ENCODE data around the gene LAMA2.

Gene LAMA2

DNA sequence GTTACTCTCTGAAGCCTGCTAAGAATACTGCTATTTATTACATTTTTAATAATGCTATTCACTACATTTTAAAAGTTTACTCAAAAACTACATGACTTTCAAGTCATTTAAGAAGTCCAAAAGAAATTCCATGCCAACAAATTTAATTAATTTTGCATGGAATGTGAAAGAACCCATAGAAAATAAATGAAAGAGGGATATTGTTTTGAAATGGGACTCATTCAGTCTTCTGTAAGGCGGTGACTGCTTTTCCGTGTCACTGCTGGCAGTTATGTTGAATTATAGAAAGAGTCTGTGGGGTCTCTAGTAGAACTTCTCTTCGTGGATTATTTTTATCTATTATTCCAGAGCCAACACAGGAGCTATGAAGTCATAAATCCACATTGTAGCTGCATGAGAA is 211.2 kb downstream of the LAMA2 start:
- no peak overlapping the region for H3K9ac ChIP-seq (ENCODE audit: low read length)
- no peaks in the 10 kb centered on the region for H3K4me1 ChIP-seq (ENCODE audit: insufficient read depth, low read length)
- H3K36me3 ChIP-seq (ENCODE audit: insufficient read depth, low read length): no peaks in the 10 kb centered on the region
- no peaks in the 10 kb centered on the region for H3K9me3 ChIP-seq (ENCODE audit: low read length)
- H3K4me3 ChIP-seq (ENCODE audit: low read depth in 1 of 2, low read length in 2 of 2): no peak overlapping the region
- no peaks in the 10 kb centered on the region for H3K27me3 ChIP-seq (ENCODE audit: control insufficient read depth in 1 of 2, insufficient read depth in 2 of 2, low read length in 2 of 2)
- H3K27ac ChIP-seq (ENCODE audit: low read depth, low read length): no peak overlapping the region

DNA sequence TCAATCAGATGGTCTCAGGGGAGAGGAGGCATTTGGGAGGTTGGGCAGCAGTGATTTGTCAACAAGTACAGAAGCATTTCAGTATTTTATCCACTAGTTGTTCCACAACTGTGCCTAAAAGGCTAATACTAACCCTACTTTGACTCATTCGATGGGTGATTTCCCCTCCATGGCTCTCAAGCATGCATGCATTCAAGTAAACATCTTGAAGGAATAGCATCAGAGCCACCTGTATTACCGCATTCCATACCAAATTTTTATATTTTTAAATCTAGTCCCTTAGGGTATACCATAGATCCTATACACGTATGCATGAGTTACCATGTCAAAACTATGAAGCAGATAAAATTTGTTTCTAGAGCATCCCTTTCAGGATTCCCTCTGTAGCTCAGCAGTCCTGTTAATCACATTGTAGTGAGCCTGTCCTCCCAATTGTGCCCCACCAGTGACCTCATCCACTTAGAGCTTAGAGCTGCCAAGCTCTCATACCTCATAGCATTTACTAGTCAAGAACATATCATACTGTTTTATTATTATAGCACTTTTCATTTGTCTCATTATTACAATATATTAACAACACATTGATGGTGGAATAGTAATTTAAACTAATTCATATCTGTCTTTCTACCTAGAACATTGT is 213.8 kb downstream of the LAMA2 start:
- no peak overlapping the region for H3K4me3 ChIP-seq (ENCODE audit: low read depth in 1 of 2, low read length in 2 of 2)
- H3K27me3 ChIP-seq (ENCODE audit: control insufficient read depth in 1 of 2, insufficient read depth in 2 of 2, low read length in 2 of 2): no peaks in the 10 kb centered on the region
- H3K4me1 ChIP-seq (ENCODE audit: insufficient read depth, low read length): no peaks in the 10 kb centered on the region
- no peaks in the 10 kb centered on the region for H3K36me3 ChIP-seq (ENCODE audit: insufficient read depth, low read length)
- H3K9ac ChIP-seq (ENCODE audit: low read length): no peak overlapping the region
- no peak overlapping the region for H3K27ac ChIP-seq (ENCODE audit: low read depth, low read length)
- no peaks in the 10 kb centered on the region for H3K9me3 ChIP-seq (ENCODE audit: low read length)

DNA sequence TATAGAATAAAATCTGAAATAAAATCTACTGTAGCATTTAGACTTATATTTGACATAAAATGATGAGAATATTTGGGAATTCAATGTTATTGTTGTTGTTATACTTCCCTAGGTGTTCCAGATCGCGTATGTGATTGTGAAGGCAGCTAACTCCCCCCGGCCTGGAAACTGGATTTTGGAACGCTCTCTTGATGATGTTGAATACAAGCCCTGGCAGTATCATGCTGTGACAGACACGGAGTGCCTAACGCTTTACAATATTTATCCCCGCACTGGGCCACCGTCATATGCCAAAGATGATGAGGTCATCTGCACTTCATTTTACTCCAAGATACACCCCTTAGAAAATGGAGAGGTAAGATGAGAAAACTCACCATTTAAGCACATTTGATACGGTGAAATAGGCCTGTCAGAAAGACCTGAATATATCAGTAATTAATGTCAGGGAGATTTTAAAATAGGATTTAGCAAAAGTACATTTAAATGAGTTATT is 215.2 kb downstream of the LAMA2 start:
- no peaks in the 10 kb centered on the region for H3K27me3 ChIP-seq (ENCODE audit: control insufficient read depth in 1 of 2, insufficient read depth in 2 of 2, low read length in 2 of 2)
- H3K27ac ChIP-seq (ENCODE audit: low read depth, low read length): no peak overlapping the region
- no peaks in the 10 kb centered on the region for H3K9me3 ChIP-seq (ENCODE audit: low read length)
- no peak overlapping the region for H3K4me3 ChIP-seq (ENCODE audit: low read depth in 1 of 2, low read length in 2 of 2)
- H3K4me1 ChIP-seq (ENCODE audit: insufficient read depth, low read length): no peaks in the 10 kb centered on the region
- no peaks in the 10 kb centered on the region for H3K36me3 ChIP-seq (ENCODE audit: insufficient read depth, low read length)
- H3K9ac ChIP-seq (ENCODE audit: low read length): no peak overlapping the region

DNA sequence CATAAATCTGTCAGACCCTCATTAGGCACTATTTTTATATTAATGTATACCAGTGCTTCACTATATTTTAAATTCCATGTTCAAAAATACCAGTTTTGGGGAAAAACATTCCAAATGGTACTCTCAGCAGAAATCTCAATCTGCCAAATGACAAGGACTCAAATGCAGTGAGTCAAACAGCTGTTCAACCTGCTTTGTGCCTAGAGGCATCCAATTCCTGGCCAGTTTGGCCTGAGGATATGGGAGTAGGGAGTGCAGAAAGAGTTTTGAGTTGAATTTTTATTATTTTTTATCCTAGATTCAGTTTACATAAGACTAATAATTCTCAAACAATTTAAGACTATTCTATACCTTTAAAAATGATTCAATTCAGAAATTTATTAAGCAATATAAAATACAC is 216.8 kb downstream of the LAMA2 start:
- Histone ChIP-seq H3K27me3 (ENCODE audit: control insufficient read depth in 1 of 2, insufficient read depth in 2 of 2, low read length in 2 of 2) (no peaks in the 10 kb centered on the region), H3K4me3 (ENCODE audit: low read depth in 1 of 2, low read length in 2 of 2) (no peak overlapping the region), H3K27ac (ENCODE audit: low read depth, low read length) (no peak overlapping the region), H3K4me1 (ENCODE audit: insufficient read depth, low read length) (no peaks in the 10 kb centered on the region), H3K36me3 (ENCODE audit: insufficient read depth, low read length) (no peaks in the 10 kb centered on the region), H3K9ac (ENCODE audit: low read length) (no peak overlapping the region), H3K9me3 (ENCODE audit: low read length) (no peaks in the 10 kb centered on the region)

DNA sequence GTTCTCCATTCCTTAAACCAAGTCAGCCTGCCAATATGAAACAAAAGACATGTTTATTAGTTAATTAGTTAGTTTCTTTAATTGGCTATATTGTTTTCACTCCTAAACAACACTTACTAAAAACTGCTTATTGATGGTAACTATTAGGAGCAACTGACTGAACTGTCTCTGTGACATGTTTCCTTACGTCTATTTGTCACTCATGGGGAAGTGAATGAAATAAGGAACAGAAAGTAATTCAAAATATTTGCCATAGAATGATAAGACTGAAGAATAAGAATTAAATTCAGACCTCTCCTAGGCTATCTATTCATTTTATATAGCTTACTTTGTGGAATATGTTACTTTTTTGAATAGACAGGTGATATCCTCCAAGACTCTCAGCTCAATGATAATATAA is 217.2 kb downstream of the LAMA2 start:
- Histone ChIP-seq H3K4me1 (ENCODE audit: insufficient read depth, low read length) (no peaks in the 10 kb centered on the region), H3K9me3 (ENCODE audit: low read length) (no peaks in the 10 kb centered on the region), H3K36me3 (ENCODE audit: insufficient read depth, low read length) (no peaks in the 10 kb centered on the region), H3K4me3 (ENCODE audit: low read depth in 1 of 2, low read length in 2 of 2) (no peak overlapping the region), H3K27ac (ENCODE audit: low read depth, low read length) (no peak overlapping the region), H3K27me3 (ENCODE audit: control insufficient read depth in 1 of 2, insufficient read depth in 2 of 2, low read length in 2 of 2) (no peaks in the 10 kb centered on the region), H3K9ac (ENCODE audit: low read length) (no peak overlapping the region)

DNA sequence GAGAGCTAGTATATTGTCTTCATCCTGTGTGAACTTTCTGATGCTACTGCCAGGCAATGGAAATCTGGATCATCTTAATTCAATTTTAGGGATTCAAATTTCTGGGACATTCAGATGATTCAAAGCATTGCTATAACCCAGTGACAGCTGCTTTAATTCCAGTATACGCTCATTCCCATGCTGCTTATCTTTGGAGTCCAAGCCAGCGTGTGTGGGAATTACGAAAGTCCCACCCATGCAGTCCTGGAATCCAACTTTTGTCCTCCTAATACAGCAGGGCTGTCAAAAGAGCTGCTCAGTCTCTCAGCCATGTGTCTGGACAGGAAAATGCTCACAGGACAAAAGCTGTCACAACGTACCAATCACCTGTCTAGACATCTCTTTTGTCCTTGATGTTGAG is 219.8 kb downstream of the LAMA2 start:
- Histone ChIP-seq H3K9ac (ENCODE audit: low read length) (no peak overlapping the region), H3K36me3 (ENCODE audit: insufficient read depth, low read length) (no peaks in the 10 kb centered on the region), H3K4me3 (ENCODE audit: low read depth in 1 of 2, low read length in 2 of 2) (no peak overlapping the region), H3K27me3 (ENCODE audit: control insufficient read depth in 1 of 2, insufficient read depth in 2 of 2, low read length in 2 of 2) (no peaks in the 10 kb centered on the region), H3K9me3 (ENCODE audit: low read length) (no peaks in the 10 kb centered on the region), H3K4me1 (ENCODE audit: insufficient read depth, low read length) (no peaks in the 10 kb centered on the region), H3K27ac (ENCODE audit: low read depth, low read length) (no peak overlapping the region)

DNA sequence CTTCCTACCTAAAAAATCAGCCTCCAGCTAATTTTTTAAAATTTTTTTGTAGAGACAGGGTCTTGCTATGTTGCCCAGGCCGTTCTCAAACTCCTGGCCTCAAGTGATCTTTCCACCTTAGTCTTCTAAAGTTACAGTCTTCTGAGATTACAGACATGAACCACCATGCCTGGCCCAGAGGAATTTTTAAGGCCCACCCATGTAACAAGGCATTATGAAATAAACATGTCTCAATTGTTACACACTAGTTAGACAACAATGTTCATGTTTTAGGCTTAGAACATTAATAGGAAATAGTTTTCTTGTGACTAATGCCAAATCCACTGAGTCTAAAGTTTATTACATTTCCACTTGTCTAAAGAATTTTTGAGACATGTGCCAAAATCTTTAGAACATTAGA is 221.2 kb downstream of the LAMA2 start:
- H3K36me3 ChIP-seq (ENCODE audit: insufficient read depth, low read length): no peaks in the 10 kb centered on the region
- no peak overlapping the region for H3K9ac ChIP-seq (ENCODE audit: low read length)
- H3K4me3 ChIP-seq (ENCODE audit: low read depth in 1 of 2, low read length in 2 of 2): no peak overlapping the region
- H3K27ac ChIP-seq (ENCODE audit: low read depth, low read length): no peak overlapping the region
- H3K9me3 ChIP-seq (ENCODE audit: low read length): no peaks in the 10 kb centered on the region
- no peaks in the 10 kb centered on the region for H3K4me1 ChIP-seq (ENCODE audit: insufficient read depth, low read length)
- H3K27me3 ChIP-seq (ENCODE audit: control insufficient read depth in 1 of 2, insufficient read depth in 2 of 2, low read length in 2 of 2): no peaks in the 10 kb centered on the region

DNA sequence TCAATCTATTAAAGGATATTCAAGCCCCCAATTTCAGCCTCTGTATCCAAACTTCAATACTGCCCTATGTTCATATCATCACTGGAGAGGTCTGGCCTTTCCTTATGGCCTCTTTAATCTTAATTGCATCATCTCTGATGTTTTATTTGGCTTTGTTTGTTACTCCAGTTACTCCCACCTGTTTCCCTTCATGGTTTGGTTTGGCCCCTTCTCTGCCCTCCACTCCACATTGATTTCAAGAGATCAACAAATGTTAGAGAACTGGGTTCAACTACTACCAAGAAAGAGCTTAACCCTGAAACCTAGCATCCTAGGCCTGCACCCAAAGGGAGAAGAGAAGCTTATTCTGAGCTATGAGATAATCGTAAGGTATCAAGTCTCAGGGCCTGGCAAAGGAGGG is 221.6 kb downstream of the LAMA2 start:
- no peak overlapping the region for H3K4me3 ChIP-seq (ENCODE audit: low read depth in 1 of 2, low read length in 2 of 2)
- H3K36me3 ChIP-seq (ENCODE audit: insufficient read depth, low read length): no peaks in the 10 kb centered on the region
- no peaks in the 10 kb centered on the region for H3K27me3 ChIP-seq (ENCODE audit: control insufficient read depth in 1 of 2, insufficient read depth in 2 of 2, low read length in 2 of 2)
- H3K27ac ChIP-seq (ENCODE audit: low read depth, low read length): no peak overlapping the region
- H3K4me1 ChIP-seq (ENCODE audit: insufficient read depth, low read length): no peaks in the 10 kb centered on the region
- no peak overlapping the region for H3K9ac ChIP-seq (ENCODE audit: low read length)
- no peaks in the 10 kb centered on the region for H3K9me3 ChIP-seq (ENCODE audit: low read length)

DNA sequence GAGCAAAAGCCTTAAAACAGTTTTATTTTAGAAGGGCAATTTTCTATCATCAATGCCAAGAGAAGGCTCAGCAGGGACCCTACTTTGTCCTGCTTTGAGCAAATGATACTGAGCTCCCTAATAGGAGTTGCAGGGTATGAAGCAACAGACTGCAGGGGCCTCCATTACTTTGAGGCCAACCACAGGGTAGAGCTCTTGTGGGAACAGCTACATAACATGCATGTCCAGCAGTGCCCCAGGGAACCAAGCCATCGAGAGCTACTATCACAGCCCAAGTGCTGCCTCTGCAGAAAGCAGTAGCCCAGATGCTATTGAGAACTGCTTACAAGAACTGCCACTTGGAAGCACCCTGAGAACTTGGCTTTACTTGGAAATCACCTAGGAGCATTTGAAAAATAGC is 222.1 kb downstream of the LAMA2 start:
- Histone ChIP-seq H3K9me3 (ENCODE audit: low read length) (no peaks in the 10 kb centered on the region), H3K27ac (ENCODE audit: low read depth, low read length) (no peak overlapping the region), H3K9ac (ENCODE audit: low read length) (no peak overlapping the region), H3K4me1 (ENCODE audit: insufficient read depth, low read length) (no peaks in the 10 kb centered on the region), H3K4me3 (ENCODE audit: low read depth in 1 of 2, low read length in 2 of 2) (no peak overlapping the region), H3K27me3 (ENCODE audit: control insufficient read depth in 1 of 2, insufficient read depth in 2 of 2, low read length in 2 of 2) (no peaks in the 10 kb centered on the region), H3K36me3 (ENCODE audit: insufficient read depth, low read length) (no peaks in the 10 kb centered on the region)

DNA sequence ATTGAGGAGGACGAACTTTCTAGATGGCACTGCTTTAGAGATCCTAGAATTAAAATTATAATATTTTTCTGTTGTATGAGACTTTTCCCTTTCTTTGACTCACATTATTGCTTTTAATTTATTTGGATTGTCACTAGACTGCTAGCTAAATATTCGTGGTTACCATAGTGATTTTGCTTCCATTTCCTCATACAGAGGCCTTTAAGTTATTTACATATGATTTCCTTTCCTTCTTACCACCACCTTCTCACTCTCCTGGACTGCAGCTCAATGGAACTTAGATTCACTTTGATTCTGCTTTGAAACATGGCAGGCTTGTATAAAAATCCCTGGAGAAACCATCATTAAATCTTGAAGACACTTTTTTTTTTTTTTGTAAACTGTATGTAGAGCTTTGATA is 222.9 kb downstream of the LAMA2 start:
- no peak overlapping the region for H3K27ac ChIP-seq (ENCODE audit: low read depth, low read length)
- H3K9me3 ChIP-seq (ENCODE audit: low read length): no peaks in the 10 kb centered on the region
- H3K4me3 ChIP-seq (ENCODE audit: low read depth in 1 of 2, low read length in 2 of 2): no peak overlapping the region
- H3K27me3 ChIP-seq (ENCODE audit: control insufficient read depth in 1 of 2, insufficient read depth in 2 of 2, low read length in 2 of 2): no peaks in the 10 kb centered on the region
- H3K36me3 ChIP-seq (ENCODE audit: insufficient read depth, low read length): no peaks in the 10 kb centered on the region
- H3K9ac ChIP-seq (ENCODE audit: low read length): no peak overlapping the region
- H3K4me1 ChIP-seq (ENCODE audit: insufficient read depth, low read length): no peaks in the 10 kb centered on the region

DNA sequence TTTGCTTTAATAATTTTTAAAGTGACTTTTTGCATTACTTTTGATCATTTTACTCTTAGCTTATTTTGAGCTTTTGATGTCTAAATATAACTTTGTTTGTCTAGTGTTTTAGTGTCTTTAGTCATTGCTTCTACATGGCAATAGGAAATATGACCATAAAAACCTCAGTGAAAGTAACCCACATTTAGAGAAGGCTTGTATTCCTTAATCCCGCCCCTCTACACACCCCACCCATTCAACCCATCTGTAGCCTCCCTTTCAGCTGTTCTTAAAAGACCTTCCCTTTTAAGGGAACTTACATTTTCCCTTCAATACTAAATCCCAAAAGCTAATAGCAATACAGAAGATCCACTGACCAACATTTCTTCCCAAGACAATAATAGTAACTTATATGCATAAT is 225.4 kb downstream of the LAMA2 start:
- Histone ChIP-seq H3K9ac (ENCODE audit: low read length) (no peak overlapping the region), H3K36me3 (ENCODE audit: insufficient read depth, low read length) (no peaks in the 10 kb centered on the region), H3K27me3 (ENCODE audit: control insufficient read depth in 1 of 2, insufficient read depth in 2 of 2, low read length in 2 of 2) (no peaks in the 10 kb centered on the region), H3K4me3 (ENCODE audit: low read depth in 1 of 2, low read length in 2 of 2) (no peak overlapping the region), H3K9me3 (ENCODE audit: low read length) (no peaks in the 10 kb centered on the region), H3K27ac (ENCODE audit: low read depth, low read length) (no peak overlapping the region), H3K4me1 (ENCODE audit: insufficient read depth, low read length) (no peaks in the 10 kb centered on the region)

DNA sequence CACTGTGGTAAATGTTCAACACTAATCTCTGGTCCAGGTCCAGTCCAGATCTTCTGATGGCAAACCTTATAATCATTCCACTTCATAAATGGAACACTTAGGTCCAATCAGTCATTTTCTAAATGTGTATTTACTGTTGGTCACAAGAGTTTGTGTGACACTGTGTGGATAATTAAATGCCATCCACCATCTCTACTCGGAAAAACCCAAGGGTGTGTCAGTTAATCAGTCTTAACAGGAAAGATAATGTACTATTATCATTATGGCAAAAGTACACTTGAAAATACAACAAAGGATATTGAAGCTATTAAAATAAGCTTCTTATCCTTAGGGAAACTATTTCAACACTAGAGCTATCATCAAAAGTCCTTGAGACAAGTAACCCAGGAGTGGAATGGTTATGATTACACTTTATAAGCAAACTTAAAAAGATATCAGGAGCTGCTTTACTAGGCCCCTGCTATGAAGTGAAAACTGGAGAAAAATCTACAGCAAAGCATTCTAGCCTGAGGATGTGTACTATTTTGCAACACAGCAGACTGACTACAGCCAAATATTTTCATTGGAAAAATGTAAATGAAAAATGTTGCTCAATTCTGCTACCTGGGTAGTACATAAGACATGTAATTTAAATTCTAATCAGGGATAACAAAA is 227.9 kb downstream of the LAMA2 start:
- H3K27me3 ChIP-seq (ENCODE audit: control insufficient read depth in 1 of 2, insufficient read depth in 2 of 2, low read length in 2 of 2): no peaks in the 10 kb centered on the region
- no peak overlapping the region for H3K27ac ChIP-seq (ENCODE audit: low read depth, low read length)
- no peak overlapping the region for H3K4me3 ChIP-seq (ENCODE audit: low read depth in 1 of 2, low read length in 2 of 2)
- no peaks in the 10 kb centered on the region for H3K4me1 ChIP-seq (ENCODE audit: insufficient read depth, low read length)
- no peak overlapping the region for H3K9ac ChIP-seq (ENCODE audit: low read length)
- no peaks in the 10 kb centered on the region for H3K36me3 ChIP-seq (ENCODE audit: insufficient read depth, low read length)
- H3K9me3 ChIP-seq (ENCODE audit: low read length): no peaks in the 10 kb centered on the region

Data from muscle layer of colon (tissue), 2 donors.